ENCODE data around the gene STYXL1. TPM values are rescaled to one million over a fixed set of nuclear protein-coding genes. Genes with fewer than 3 reads are reported as not detected.

Gene STYXL1
- total RNA-seq, 1 donor from 2014 or later = 45.3 TPM

DNA sequence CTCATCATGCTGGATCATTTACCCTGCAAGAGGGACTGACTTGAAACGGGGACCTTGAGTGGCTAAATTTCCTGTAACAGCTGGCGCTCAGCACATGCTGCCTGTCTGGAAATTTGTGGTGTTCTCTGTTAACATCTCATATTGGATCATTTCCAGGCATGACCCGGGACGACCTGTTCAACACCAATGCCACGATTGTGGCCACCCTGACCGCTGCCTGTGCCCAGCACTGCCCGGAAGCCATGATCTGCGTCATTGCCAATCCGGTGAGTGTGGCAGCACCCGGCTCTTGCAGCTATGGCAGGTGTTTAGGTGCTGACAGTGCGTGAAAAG is 10.0 kb upstream of the STYXL1 start:
- Histone ChIP-seq H4K20me1 (ENCODE audit: insufficient read depth, low read length) (peaks cover 75% of the 10 kb centered on the region), H3K36me3 (ENCODE audit: insufficient read depth, low read length) (peaks cover 49% of the 10 kb centered on the region), H2AFZ (ENCODE audit: low read depth, low read length) (no peak overlapping the region), H3K79me2 (ENCODE audit: insufficient read depth, low read length) (peaks cover 49% of the 10 kb centered on the region), H3K4me2 (ENCODE audit: low read length) (no peak overlapping the region), H3K27me3 (ENCODE audit: insufficient read depth, low read length) (no peaks in the 10 kb centered on the region), H3K4me1 (ENCODE audit: insufficient read depth, low read length) (peaks cover 9% of the 10 kb centered on the region), H3K4me3 (ENCODE audit: insufficient read depth, low read depth, low read length) (no peak overlapping the region), H3K9ac (ENCODE audit: low read length) (no peak overlapping the region), H3K27ac (ENCODE audit: low read depth, low read length) (no peak overlapping the region), H3K9me3 (ENCODE audit: insufficient read depth, low read depth, low read length) (no peaks in the 10 kb centered on the region)
- no peak for FAIRE-seq
- Mint-ChIP-seq H3K27ac (ENCODE audit: unreplicated experiment) (no peak overlapping the region), H3K36me3 (ENCODE audit: low read depth, unreplicated experiment) (peaks cover 23% of the 10 kb centered on the region), H3K27me3 (ENCODE audit: low read depth, unreplicated experiment) (no peaks in the 10 kb centered on the region), H3K9me3 (ENCODE audit: unreplicated experiment) (no peaks in the 10 kb centered on the region), H3K4me3 (ENCODE audit: unreplicated experiment) (peak overlapping the region; percentile 40), H3K4me1 (ENCODE audit: low read depth, unreplicated experiment) (peaks cover 10% of the 10 kb centered on the region)
- TF ChIP-seq EZH2 (IDR thresholded peaks at IDR 0.05; ENCODE audit: insufficient read depth, low read length) = no peak
- TF ChIP-seq, protein P1, sequence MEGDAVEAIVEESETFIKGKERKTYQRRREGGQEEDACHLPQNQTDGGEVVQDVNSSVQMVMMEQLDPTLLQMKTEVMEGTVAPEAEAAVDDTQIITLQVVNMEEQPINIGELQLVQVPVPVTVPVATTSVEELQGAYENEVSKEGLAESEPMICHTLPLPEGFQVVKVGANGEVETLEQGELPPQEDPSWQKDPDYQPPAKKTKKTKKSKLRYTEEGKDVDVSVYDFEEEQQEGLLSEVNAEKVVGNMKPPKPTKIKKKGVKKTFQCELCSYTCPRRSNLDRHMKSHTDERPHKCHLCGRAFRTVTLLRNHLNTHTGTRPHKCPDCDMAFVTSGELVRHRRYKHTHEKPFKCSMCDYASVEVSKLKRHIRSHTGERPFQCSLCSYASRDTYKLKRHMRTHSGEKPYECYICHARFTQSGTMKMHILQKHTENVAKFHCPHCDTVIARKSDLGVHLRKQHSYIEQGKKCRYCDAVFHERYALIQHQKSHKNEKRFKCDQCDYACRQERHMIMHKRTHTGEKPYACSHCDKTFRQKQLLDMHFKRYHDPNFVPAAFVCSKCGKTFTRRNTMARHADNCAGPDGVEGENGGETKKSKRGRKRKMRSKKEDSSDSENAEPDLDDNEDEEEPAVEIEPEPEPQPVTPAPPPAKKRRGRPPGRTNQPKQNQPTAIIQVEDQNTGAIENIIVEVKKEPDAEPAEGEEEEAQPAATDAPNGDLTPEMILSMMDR (IDR thresholded peaks at IDR 0.05; ENCODE audit: insufficient read depth, low read depth, low read length) = no peak
- no peak for DNase-seq (ENCODE audit: low read depth)

DNA sequence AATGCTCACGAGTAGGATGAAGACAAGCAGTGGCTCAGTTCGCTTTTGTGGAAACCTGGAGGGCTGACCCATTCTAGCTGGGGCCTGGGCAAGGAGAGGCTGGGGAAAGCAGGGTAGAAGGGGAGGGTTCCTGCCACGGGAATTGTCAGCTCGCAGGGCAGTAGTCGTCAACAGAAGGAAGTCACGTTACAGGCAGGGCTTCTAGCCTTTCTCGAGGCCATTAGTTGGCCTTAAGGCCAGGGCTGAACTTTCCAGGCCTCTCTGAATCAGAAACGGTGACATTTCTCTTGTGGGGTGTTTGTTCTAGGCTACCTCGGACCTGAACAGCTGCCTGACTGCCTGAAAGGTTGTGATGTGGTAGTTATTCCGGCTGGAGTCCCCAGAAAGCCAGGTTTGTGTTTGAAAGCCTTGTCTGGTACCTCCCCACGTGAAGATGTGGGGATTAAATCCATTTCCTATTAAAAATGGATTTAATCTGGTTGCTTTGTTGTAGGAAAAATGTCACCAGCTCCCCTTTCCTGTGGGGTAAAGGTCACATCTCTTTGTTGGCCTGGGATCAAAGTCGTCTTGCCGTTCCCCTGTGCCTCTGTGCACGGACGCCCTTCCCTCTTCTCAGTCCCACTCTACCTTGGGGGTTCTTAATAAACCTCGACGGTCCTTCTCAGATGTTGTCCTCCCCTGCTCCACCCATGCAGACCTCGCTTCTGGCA is 9.5 kb upstream of the STYXL1 start:
- Histone ChIP-seq H3K9me3 (ENCODE audit: insufficient read depth, low read depth, low read length) (no peaks in the 10 kb centered on the region), H3K4me1 (ENCODE audit: insufficient read depth, low read length) (peaks cover 9% of the 10 kb centered on the region), H3K27me3 (ENCODE audit: insufficient read depth, low read length) (no peaks in the 10 kb centered on the region), H4K20me1 (ENCODE audit: insufficient read depth, low read length) (peaks cover 75% of the 10 kb centered on the region), H2AFZ (ENCODE audit: low read depth, low read length) (no peak overlapping the region), H3K9ac (ENCODE audit: low read length) (no peak overlapping the region), H3K36me3 (ENCODE audit: insufficient read depth, low read length) (peaks cover 47% of the 10 kb centered on the region), H3K4me3 (ENCODE audit: insufficient read depth, low read depth, low read length) (no peak overlapping the region), H3K4me2 (ENCODE audit: low read length) (no peak overlapping the region), H3K79me2 (ENCODE audit: insufficient read depth, low read length) (peaks cover 54% of the 10 kb centered on the region), H3K27ac (ENCODE audit: low read depth, low read length) (no peak overlapping the region)
- peak overlapping the region; percentile 40 for H3K4me3 Mint-ChIP-seq (ENCODE audit: unreplicated experiment)
- no peak for TF ChIP-seq EZH2 (IDR thresholded peaks at IDR 0.05; ENCODE audit: insufficient read depth, low read length)
- TF ChIP-seq, protein P1 (IDR thresholded peaks at IDR 0.05; ENCODE audit: insufficient read depth, low read depth, low read length) = no peak
- H3K9me3 Mint-ChIP-seq (ENCODE audit: unreplicated experiment) = no peaks in the 10 kb centered on the region
- peaks cover 19% of the 10 kb centered on the region for H3K36me3 Mint-ChIP-seq (ENCODE audit: low read depth, unreplicated experiment)
- no peaks in the 10 kb centered on the region for H3K27me3 Mint-ChIP-seq (ENCODE audit: low read depth, unreplicated experiment)
- no peak for FAIRE-seq
- DNase-seq (ENCODE audit: low read depth) = no peak
- no peak overlapping the region for H3K27ac Mint-ChIP-seq (ENCODE audit: unreplicated experiment)
- H3K4me1 Mint-ChIP-seq (ENCODE audit: low read depth, unreplicated experiment) = peaks cover 11% of the 10 kb centered on the region

DNA sequence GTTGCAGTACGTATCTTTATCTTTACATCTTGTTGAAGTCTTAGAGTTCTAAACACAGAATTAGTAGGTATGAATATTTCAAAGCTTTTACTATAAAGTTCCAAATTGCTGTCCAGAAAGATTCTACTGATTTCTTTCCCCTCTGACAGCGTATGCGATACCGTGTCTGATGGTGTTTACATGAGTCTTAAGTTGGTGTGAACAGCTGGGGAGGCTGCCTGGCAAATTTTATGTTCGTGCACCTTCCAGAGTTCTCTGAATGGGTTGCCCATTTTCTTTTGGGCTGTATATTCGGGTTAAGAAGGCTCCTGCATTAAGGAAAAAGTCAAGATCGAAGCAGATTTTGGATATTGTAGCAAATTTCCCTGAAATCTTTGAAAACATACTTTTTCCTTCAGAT is 8.4 kb upstream of the STYXL1 start:
- Histone ChIP-seq H3K4me1 (ENCODE audit: insufficient read depth, low read length) (peaks cover 9% of the 10 kb centered on the region), H4K20me1 (ENCODE audit: insufficient read depth, low read length) (peaks cover 77% of the 10 kb centered on the region), H3K9me3 (ENCODE audit: insufficient read depth, low read depth, low read length) (no peaks in the 10 kb centered on the region), H3K79me2 (ENCODE audit: insufficient read depth, low read length) (peaks cover 64% of the 10 kb centered on the region), H3K4me2 (ENCODE audit: low read length) (no peak overlapping the region), H3K4me3 (ENCODE audit: insufficient read depth, low read depth, low read length) (no peak overlapping the region), H2AFZ (ENCODE audit: low read depth, low read length) (no peak overlapping the region), H3K27ac (ENCODE audit: low read depth, low read length) (no peak overlapping the region), H3K9ac (ENCODE audit: low read length) (no peak overlapping the region), H3K27me3 (ENCODE audit: insufficient read depth, low read length) (no peaks in the 10 kb centered on the region), H3K36me3 (ENCODE audit: insufficient read depth, low read length) (peaks cover 38% of the 10 kb centered on the region)
- no peaks in the 10 kb centered on the region for H3K27me3 Mint-ChIP-seq (ENCODE audit: low read depth, unreplicated experiment)
- no peak for DNase-seq (ENCODE audit: low read depth)
- H3K4me3 Mint-ChIP-seq (ENCODE audit: unreplicated experiment) = no peak overlapping the region
- H3K9me3 Mint-ChIP-seq (ENCODE audit: unreplicated experiment) = no peaks in the 10 kb centered on the region
- H3K36me3 Mint-ChIP-seq (ENCODE audit: low read depth, unreplicated experiment) = peaks cover 13% of the 10 kb centered on the region
- no peak overlapping the region for H3K27ac Mint-ChIP-seq (ENCODE audit: unreplicated experiment)
- FAIRE-seq = no peak
- no peak for TF ChIP-seq EZH2 (IDR thresholded peaks at IDR 0.05; ENCODE audit: insufficient read depth, low read length)
- TF ChIP-seq, protein P1 (IDR thresholded peaks at IDR 0.05; ENCODE audit: insufficient read depth, low read depth, low read length) = no peak
- peaks cover 13% of the 10 kb centered on the region for H3K4me1 Mint-ChIP-seq (ENCODE audit: low read depth, unreplicated experiment)

All from astrocyte (in vitro differentiated cells and primary cell).